Esophagus muscularis mucosa (tissue), 4 donors: Measurements from ENCODE around the gene TRMT61B. TPM values are rescaled to one million over a fixed set of nuclear protein-coding genes. Genes with fewer than 3 reads are reported as not detected.

Source experiments
- DNase-seq: peaks from one replicate; pipeline ENCODE4 v3.0.0-alpha.2; 2017; ENCODE audit errors: extremely low spot score
- H3K27ac ChIP-seq, 4 donors: fragments of 200-600 bp; sonication (generic); replicated peaks in 1 of 4; 1 replicate in 3 of 4; 2 replicates in 1 of 4; pipeline ENCODE4 v1.5.1; 2016 to 2019; ENCODE audit warnings: mild to moderate bottlenecking in 1 of 4
- H3K27me3 ChIP-seq, 4 donors: fragments of 200-600 bp; sonication (generic); one replicate each; pipeline versions ENCODE4 v1.5.1 to v1.6.0; 2016 to 2019
- H3K36me3 ChIP-seq, 4 donors: fragments of 200-600 bp; sonication (generic); one replicate each; pipeline ENCODE4 v1.5.1; 2016 to 2019
- H3K4me1 ChIP-seq, 4 donors: fragments of 200-600 bp; sonication (generic); one replicate each; pipeline ENCODE4 v1.5.1; 2016 to 2019
- H3K4me3 ChIP-seq, 4 donors: fragments of 200-600 bp; sonication (generic); 1 replicate in 2 of 4; 2 replicates in 2 of 4; pipeline ENCODE4 v1.5.1; 2016 to 2019; ENCODE audit warnings: mild to moderate bottlenecking in 4 of 4, moderate library complexity in 1 of 4
- H3K9me3 ChIP-seq, 4 donors: fragments of 200-600 bp; sonication (generic); 1 replicate in 3 of 4; 2 replicates in 1 of 4; pipeline ENCODE4 v1.5.1; 2016 to 2019
- EP300 ChIP-seq: sonication (generic); formaldehyde crosslinking; IDR thresholded peaks from one replicate; pipeline ENCODE4 v1.6.1; 2017; ENCODE audit warnings: antibody characterized with exemption
- POLR2A ChIP-seq: fragments of 450-650 bp; IDR thresholded peaks from one replicate; pipeline ENCODE4 v1.6.1; 2017; ENCODE audit warnings: antibody characterized with exemption, moderate library complexity, mild to moderate bottlenecking, low read depth
- POLR2AphosphoS5 ChIP-seq, 2 donors: sonication (generic); formaldehyde crosslinking; IDR thresholded peaks; one replicate each; pipeline ENCODE4 v1.6.1; 2017; ENCODE audit warnings: antibody characterized with exemption in 2 of 2
- WGBS: methylation state at CpG from one replicate; pipeline ENCODE4 v1.1.5; 2018; 5-methylcytosine and 5-hydroxymethylcytosine counted together
- intact Hi-C: fragments of 100-400 bp; cut with DNase I; formaldehyde crosslinking; loops from one replicate; pipeline ENCODE4 v1.15.1; 2023
- total RNA-seq, 4 donors: library from RNA; depleted of rRNA; stranded (reverse); fragments of >200 nt; gene quantifications; one replicate each; pipeline versions ENCODE4 v1.1.0 to v1.2.1, GENCODE V29; 2016
- TF ChIP-seq, protein P1 (sequence below), 3 experiments: fragments of 200-600 bp in 2 of 3; fragments of 450-650 bp in 1 of 3; sonication (generic) in 2 of 3; IDR thresholded peaks; one replicate each; pipeline ENCODE4 v1.5.1; 2017 to 2019; ENCODE audit warnings: antibody characterized with exemption in 3 of 3, mild to moderate bottlenecking in 2 of 3, moderate library complexity in 1 of 3

TRMT61B gene
- total RNA-seq, 4 donors from 2014 or later: 10.6 to 14.6 (median 11.4) TPM

DNA sequence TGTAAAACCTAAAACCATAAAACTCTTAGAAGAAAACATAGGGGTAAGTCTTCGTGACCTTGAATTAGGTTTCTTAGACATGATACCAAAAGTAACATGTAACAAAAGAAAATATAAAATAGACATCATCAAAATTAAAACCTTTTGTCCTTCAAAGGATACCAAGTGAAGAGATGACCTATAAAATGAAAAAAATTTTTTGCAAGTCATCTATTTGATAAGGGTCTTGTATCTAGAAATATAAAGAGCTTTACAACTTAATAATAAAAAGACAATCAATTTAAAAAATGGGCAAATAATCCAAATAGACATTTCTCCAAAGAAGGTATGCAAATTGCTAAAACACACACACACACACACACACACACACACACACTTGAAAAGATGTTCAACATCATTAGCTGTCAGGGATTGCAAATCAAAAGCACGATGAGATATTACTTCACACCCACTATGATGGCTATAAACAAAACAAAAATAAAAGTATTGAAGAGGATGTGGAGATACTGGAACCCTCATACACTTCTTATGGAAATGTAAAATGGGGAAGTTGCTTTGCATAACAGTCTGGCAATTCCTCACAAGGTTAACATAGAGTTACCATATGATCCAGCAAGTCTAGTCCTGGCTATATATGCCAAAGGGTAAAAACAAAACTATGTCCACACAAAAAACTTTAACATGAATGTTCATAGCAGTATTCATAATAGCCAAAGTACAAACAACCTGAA is 36.2 kb downstream of the TRMT61B start:
- Histone ChIP-seq H3K27me3 (no peaks in the 10 kb centered on the region), H3K4me1 (no peaks in the 10 kb centered on the region), H3K27ac (no peak overlapping the region), H3K9me3 (no peaks in the 10 kb centered on the region), H3K36me3 (no peaks in the 10 kb centered on the region), H3K4me3 (no peak overlapping the region)
- no peak for DNase-seq
- WGBS: 92% methylated on average over 2 of the region's 2 CpGs
- intact Hi-C loops: no loop called here
- TF ChIP-seq EP300: no peak
- TF ChIP-seq POLR2A: no peak
- TF ChIP-seq, protein P1, sequence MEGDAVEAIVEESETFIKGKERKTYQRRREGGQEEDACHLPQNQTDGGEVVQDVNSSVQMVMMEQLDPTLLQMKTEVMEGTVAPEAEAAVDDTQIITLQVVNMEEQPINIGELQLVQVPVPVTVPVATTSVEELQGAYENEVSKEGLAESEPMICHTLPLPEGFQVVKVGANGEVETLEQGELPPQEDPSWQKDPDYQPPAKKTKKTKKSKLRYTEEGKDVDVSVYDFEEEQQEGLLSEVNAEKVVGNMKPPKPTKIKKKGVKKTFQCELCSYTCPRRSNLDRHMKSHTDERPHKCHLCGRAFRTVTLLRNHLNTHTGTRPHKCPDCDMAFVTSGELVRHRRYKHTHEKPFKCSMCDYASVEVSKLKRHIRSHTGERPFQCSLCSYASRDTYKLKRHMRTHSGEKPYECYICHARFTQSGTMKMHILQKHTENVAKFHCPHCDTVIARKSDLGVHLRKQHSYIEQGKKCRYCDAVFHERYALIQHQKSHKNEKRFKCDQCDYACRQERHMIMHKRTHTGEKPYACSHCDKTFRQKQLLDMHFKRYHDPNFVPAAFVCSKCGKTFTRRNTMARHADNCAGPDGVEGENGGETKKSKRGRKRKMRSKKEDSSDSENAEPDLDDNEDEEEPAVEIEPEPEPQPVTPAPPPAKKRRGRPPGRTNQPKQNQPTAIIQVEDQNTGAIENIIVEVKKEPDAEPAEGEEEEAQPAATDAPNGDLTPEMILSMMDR (IDR thresholded peaks at IDR 0.05): no peak
- TF ChIP-seq POLR2AphosphoS5 (IDR thresholded peaks at IDR 0.05): no peak

GRCh38 chr2:28828382-28828781 is 41.7 kb downstream of the TRMT61B start:
- Histone ChIP-seq H3K27me3 (no peaks in the 10 kb centered on the region), H3K4me1 (no peaks in the 10 kb centered on the region), H3K9me3 (no peaks in the 10 kb centered on the region), H3K27ac (no peak overlapping the region), H3K4me3 (no peak overlapping the region), H3K36me3 (no peaks in the 10 kb centered on the region)
- 91% methylated on average over 2 of the region's 2 CpGs for WGBS
- intact Hi-C loops: no loop called here
- no peak for DNase-seq
- TF ChIP-seq POLR2AphosphoS5 (IDR thresholded peaks at IDR 0.05) (no peak), POLR2A (no peak), EP300 (no peak)
- TF ChIP-seq, protein P1 (IDR thresholded peaks at IDR 0.05): no peak

- intact Hi-C loops: no loop called here
- H3K4me1 ChIP-seq: peaks cover 0 to 6% (median 2%) of the 10 kb centered on the region in 4 donors
- no peak overlapping the region for H3K27ac ChIP-seq
- TF ChIP-seq EP300 (no peak), POLR2A (no peak), POLR2AphosphoS5 (IDR thresholded peaks at IDR 0.05) (no peak)
- TF ChIP-seq, protein P1 (IDR thresholded peaks at IDR 0.05): no peak
- no peaks in the 10 kb centered on the region for H3K9me3 ChIP-seq
- H3K4me3 ChIP-seq: no peak overlapping the region
- no peaks in the 10 kb centered on the region for H3K27me3 ChIP-seq
- DNase-seq: no peak
- H3K36me3 ChIP-seq: no peaks in the 10 kb centered on the region
Measured at GRCh38 chr2:28824870-28825269, 45.2 kb downstream of the TRMT61B start.

DNA sequence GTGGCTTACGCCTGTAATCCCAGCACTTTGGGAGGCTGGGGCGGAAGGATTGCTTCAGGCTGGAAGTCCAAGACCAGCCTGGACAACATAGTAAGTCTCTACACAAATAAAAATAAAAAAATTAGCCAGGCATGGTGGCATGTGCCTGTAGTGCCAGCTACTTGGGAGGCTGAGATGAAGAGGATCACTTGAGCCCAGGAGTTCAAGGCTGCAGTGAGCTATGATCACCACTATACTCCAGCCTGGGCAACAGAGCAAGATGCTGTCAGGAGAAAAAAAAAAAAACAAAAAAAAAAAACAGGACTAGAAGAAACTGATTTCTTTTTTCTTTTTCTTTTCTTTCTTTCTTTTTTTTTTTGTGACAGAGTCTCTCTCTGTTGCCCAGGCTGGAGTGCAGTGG is 45.9 kb downstream of the TRMT61B start:
- Histone ChIP-seq H3K27me3 (no peaks in the 10 kb centered on the region), H3K4me1 (peaks cover 0 to 6% (median 2%) of the 10 kb centered on the region in 4 donors), H3K4me3 (no peak overlapping the region), H3K27ac (no peak overlapping the region), H3K9me3 (no peaks in the 10 kb centered on the region), H3K36me3 (no peaks in the 10 kb centered on the region)
- TF ChIP-seq, protein P1 (IDR thresholded peaks at IDR 0.05): no peak
- TF ChIP-seq POLR2AphosphoS5 (IDR thresholded peaks at IDR 0.05) (no peak), EP300 (no peak), POLR2A (no peak)
- 94% methylated on average over 2 of the region's 2 CpGs for WGBS
- intact Hi-C loops: no loop called here
- DNase-seq: no peak

DNA sequence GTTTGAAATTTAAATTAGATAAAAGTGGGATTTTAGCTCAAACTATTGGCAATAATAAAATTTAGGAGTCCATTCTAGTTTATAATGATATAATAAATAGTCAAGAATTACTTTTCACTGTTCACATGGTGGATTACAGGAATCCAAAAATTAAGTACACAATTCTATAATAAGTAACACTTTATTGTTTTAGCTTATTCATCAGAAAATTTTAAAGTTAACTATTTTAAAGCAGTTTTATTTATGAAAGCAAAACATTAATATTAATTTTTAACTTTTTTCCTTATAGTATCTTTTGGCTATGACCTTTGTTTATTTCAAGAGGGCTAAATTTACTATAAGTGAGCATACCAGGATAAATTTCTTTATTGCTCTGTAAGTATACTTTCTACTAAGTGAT is 48.1 kb downstream of the TRMT61B start:
- H3K27ac ChIP-seq: no peak overlapping the region
- no peaks in the 10 kb centered on the region for H3K27me3 ChIP-seq
- no peak overlapping the region for H3K4me3 ChIP-seq
- no peaks in the 10 kb centered on the region for H3K36me3 ChIP-seq
- no peak for DNase-seq
- intact Hi-C loops: no loop called here
- H3K4me1 ChIP-seq: peaks cover 0 to 6% (median 2%) of the 10 kb centered on the region in 4 donors
- H3K9me3 ChIP-seq: no peaks in the 10 kb centered on the region
- TF ChIP-seq POLR2A (no peak), EP300 (no peak), POLR2AphosphoS5 (IDR thresholded peaks at IDR 0.05) (no peak)
- TF ChIP-seq, protein P1 (IDR thresholded peaks at IDR 0.05): no peak
